Heart left ventricle (tissue), 16 donors: Measurements from ENCODE around the gene CDKN3. TPM values are rescaled to one million over a fixed set of nuclear protein-coding genes. Genes with fewer than 3 reads are reported as not detected.
"Not testable (repeated sequence)": the region's sequence is repeated elsewhere in the genome, so short reads cannot be mapped to it uniquely, and the experiment has no call there.

ENCODE experiments used
- ATAC-seq, 4 donors: fragments of 200-7000 bp; cut with Tn5 transposase; one replicate each; pipeline ENCODE4 v1.9.1; 2020 to 2022; ENCODE audit warnings: moderate library complexity in 4 of 4, mild to moderate bottlenecking in 3 of 4, moderate number of reproducible peaks in 1 of 4
- DNase-seq, 5 donors: peaks; one replicate each; pipeline ENCODE4 v3.0.0-alpha.2; 2020
- H3K27ac ChIP-seq, 12 donors: fragments of 200-600 bp; sonication (generic) in 4 of 12; one replicate each; pipeline versions ENCODE4 v1.5.0 to v1.8.0; 2016 to 2022; ENCODE audit warnings: mild to moderate bottlenecking in 2 of 12
- H3K27me3 ChIP-seq, 9 donors: fragments of 200-600 bp; sonication (generic) in 2 of 9; one replicate each; pipeline versions ENCODE4 v1.5.1 to v1.8.0; 2016 to 2022; ENCODE audit warnings: mild to moderate bottlenecking in 3 of 9
- H3K36me3 ChIP-seq, 9 donors: fragments of 200-600 bp; sonication (generic) in 2 of 9; one replicate each; pipeline versions ENCODE4 v1.5.0 to v1.8.0; 2018 to 2022; ENCODE audit warnings: mild to moderate bottlenecking in 2 of 9
- H3K4me1 ChIP-seq, 12 donors: fragments of 200-600 bp; sonication (generic) in 4 of 12; one replicate each; pipeline versions ENCODE4 v1.5.0 to v1.8.0; 2016 to 2022; ENCODE audit warnings: mild to moderate bottlenecking in 3 of 12
- H3K4me3 ChIP-seq, 12 donors: fragments of 200-600 bp; sonication (generic) in 4 of 12; one replicate each; pipeline versions ENCODE4 v1.5.0 to v1.8.0; 2017 to 2022; ENCODE audit warnings: mild to moderate bottlenecking in 9 of 12, moderate library complexity in 4 of 12
- H3K9me3 ChIP-seq, 12 donors: fragments of 200-600 bp; sonication (generic) in 4 of 12; one replicate each; pipeline versions ENCODE4 v1.5.0 to v1.8.0; 2016 to 2022; ENCODE audit warnings: mild to moderate bottlenecking in 1 of 12
- POLR2A ChIP-seq, 2 donors: fragments of 450-650 bp; IDR thresholded peaks; one replicate each; pipeline ENCODE4 v1.6.1; 2017; ENCODE audit warnings: antibody characterized with exemption in 2 of 2, mild to moderate bottlenecking in 2 of 2, moderate library complexity in 2 of 2
- WGBS, 4 donors: extraction: QIAGEN DNeasy Blood & Tissue Kit in 2 of 4; methylation state at CpG; one replicate each; pipeline versions ENCODE4 v1.1.5 to v1.1.7; 2013 to 2018; 5-methylcytosine and 5-hydroxymethylcytosine counted together
- intact Hi-C, 10 donors: fragments of 100-400 bp; cut with DNase I; formaldehyde crosslinking; loops; one replicate each; pipeline versions ENCODE4 v1.11.1 to v1.14.2; 2022
- polyA plus RNA-seq, 2 donors: library from polyadenylated mRNA; stranded (reverse); fragments of 200-250 nt; gene quantifications; one replicate each; pipeline ENCODE4 v1.2.3, GENCODE V29; 2013
- total RNA-seq, 9 donors: library from RNA; depleted of rRNA in 2 of 9; stranded (reverse); fragments of >200 nt in 2 of 9; fragmentation: NEBNext Ultra II Directional in 3 of 9; extraction: Animal tissue kit (Norgen Biotek cat#: 25700) in 3 of 9; gene quantifications; one replicate each; pipeline versions ENCODE4 v1.1.0 to v1.2.4, GENCODE V29; 2016 to 2023
- TF ChIP-seq, protein P1 (sequence below), 12 donors: fragments of 200-600 bp; sonication (generic) in 4 of 12; IDR thresholded peaks; one replicate each; pipeline versions ENCODE4 v1.5.0 to v1.8.0; 2018 to 2022; ENCODE audit warnings: antibody characterized with exemption in 12 of 12, mild to moderate bottlenecking in 5 of 12
- donor health status: ischemic (EF 13 %, LVEDD 7.1; RV severe dilation, severe dysfunction).
- donor health status: healthy with polysubstance abuse.
- donor health status: DM: no; HTN: yes; CAD: no.
- donor health status: DM: no; HTN: no; CAD: no.
- donor health status: ischemic (EF 25% LVEDD 6.9; RV normal size, moderate dysfunction).
- donor health status: ischemic (EF 25% LVEDD 5.7; RV mildly dilated, moderate dysfunction).
- donor health status: healthy.
- donor health status: DM: yes; HTN: yes; CAD: no.
- donor health status: ischemic (EF 35%, LVEDD 5.7; RV mildly dilated, moderate dysfunction).
- donor health status: nonischemic (EF 11% LVEDD 7.7; RV severe dilation, severe dysfunction).
- donor health status: DM: yes; HTN: yes; CAD: no.
- donor health status: PGD.
- donor health status: ischemic (EF 29% LVEDD 5.4; RV normal size, mild dysfunction).
- donor health status: nonischemic (EF 23%, LVEDD 6.1; RV moderate dilation, normal function).

Gene CDKN3
- total and polyA plus RNA-seq, 11 donors = 1.9 to 25.5 (median 4.4) TPM

DNA sequence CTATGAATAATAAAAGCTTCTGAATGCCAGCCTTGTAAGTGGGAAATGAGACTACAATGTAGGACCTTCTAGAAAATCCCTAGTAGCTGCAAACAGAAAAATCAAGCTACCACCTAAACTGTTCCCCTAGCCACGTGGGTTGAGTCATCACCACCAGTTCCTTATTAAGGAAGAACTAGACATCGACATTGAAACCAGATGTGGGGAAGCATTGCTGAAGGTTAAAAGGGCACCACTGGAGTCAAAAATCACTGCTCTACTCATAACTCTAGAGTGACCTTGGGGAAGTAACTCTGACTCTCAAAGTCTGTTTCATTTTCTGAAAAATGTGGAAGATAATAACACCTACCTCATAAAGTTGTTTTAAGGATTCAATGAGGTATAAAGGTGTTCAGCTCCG is 53.7 kb downstream of the CDKN3 start:
- 67 to 76% (median 68%) methylated on average over 3 of the region's 3 CpGs for WGBS, 4 donors
- TF ChIP-seq, protein P1, sequence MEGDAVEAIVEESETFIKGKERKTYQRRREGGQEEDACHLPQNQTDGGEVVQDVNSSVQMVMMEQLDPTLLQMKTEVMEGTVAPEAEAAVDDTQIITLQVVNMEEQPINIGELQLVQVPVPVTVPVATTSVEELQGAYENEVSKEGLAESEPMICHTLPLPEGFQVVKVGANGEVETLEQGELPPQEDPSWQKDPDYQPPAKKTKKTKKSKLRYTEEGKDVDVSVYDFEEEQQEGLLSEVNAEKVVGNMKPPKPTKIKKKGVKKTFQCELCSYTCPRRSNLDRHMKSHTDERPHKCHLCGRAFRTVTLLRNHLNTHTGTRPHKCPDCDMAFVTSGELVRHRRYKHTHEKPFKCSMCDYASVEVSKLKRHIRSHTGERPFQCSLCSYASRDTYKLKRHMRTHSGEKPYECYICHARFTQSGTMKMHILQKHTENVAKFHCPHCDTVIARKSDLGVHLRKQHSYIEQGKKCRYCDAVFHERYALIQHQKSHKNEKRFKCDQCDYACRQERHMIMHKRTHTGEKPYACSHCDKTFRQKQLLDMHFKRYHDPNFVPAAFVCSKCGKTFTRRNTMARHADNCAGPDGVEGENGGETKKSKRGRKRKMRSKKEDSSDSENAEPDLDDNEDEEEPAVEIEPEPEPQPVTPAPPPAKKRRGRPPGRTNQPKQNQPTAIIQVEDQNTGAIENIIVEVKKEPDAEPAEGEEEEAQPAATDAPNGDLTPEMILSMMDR (IDR thresholded peaks at IDR 0.05) = no peak
- no peak for TF ChIP-seq POLR2A (IDR thresholded peaks at IDR 0.05)
- peaks cover 0 to 39% (median 0%) of the 10 kb centered on the region in 12 donors for H3K4me1 ChIP-seq
- H3K4me3 ChIP-seq = no peak overlapping the region
- ATAC-seq (peak in 1 of 4 donors; percentile 20), DNase-seq (no peak)
- no peaks in the 10 kb centered on the region for H3K27me3 ChIP-seq
- no peaks in the 10 kb centered on the region for H3K9me3 ChIP-seq
- no peaks in the 10 kb centered on the region for H3K36me3 ChIP-seq
- peak overlapping the region in 1 of 12 donors; percentile 54 for H3K27ac ChIP-seq
- intact Hi-C loops = no loop called here

DNA sequence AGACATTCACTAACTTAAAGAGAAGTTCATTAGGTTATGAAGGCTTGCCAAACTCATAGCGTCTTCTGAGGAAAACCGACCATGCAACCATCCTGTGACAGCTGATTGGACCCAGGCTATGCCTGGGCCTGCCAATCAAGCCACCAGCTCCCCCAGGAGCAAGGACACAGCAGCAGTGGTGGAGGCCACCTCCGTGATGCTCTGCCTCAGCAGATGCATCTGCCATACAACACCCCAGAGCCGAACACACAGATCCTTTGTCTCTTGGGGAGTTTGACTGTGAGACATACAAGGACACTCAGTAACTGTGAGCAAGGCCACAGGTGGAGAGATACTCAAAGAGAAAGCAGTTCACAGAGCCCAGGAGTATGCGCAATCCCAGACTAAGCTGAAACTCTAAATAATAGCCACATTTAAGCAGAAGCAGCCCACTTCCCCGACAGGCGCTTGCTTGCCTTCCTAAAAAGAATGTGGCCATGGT is 54.4 kb downstream of the CDKN3 start:
- intact Hi-C loops = no loop called here
- H3K27me3 ChIP-seq = no peaks in the 10 kb centered on the region
- H3K4me3 ChIP-seq = no peak overlapping the region
- WGBS, 4 donors = 83 to 90% (median 87%) methylated on average over 5 to 7 of the region's 7 CpGs
- DNase-seq (no peak), ATAC-seq (no peak)
- H3K36me3 ChIP-seq = no peaks in the 10 kb centered on the region
- H3K27ac ChIP-seq = peak overlapping the region in 1 of 12 donors; percentile 54
- TF ChIP-seq, protein P1 (IDR thresholded peaks at IDR 0.05) = no peak
- TF ChIP-seq POLR2A (IDR thresholded peaks at IDR 0.05) = no peak
- H3K9me3 ChIP-seq = no peaks in the 10 kb centered on the region
- peaks cover 0 to 32% (median 0%) of the 10 kb centered on the region in 12 donors for H3K4me1 ChIP-seq

- H3K9me3 ChIP-seq = no peaks in the 10 kb centered on the region
- no peak overlapping the region for H3K4me3 ChIP-seq
- TF ChIP-seq POLR2A (IDR thresholded peaks at IDR 0.05) = no peak
- TF ChIP-seq, protein P1 (IDR thresholded peaks at IDR 0.05) = no peak
- no peaks in the 10 kb centered on the region for H3K27me3 ChIP-seq
- peaks cover 0 to 24% (median 0%) of the 10 kb centered on the region in 12 donors for H3K4me1 ChIP-seq
- WGBS, 4 donors = 87 to 90% (median 88%) methylated on average over 3 of the region's 3 CpGs
- intact Hi-C loops = no loop called here
- no peaks in the 10 kb centered on the region for H3K36me3 ChIP-seq
- H3K27ac ChIP-seq = no peak overlapping the region
- ATAC-seq (no peak), DNase-seq (no peak)
Observed at GRCh38 chr14:54451961-54452360, 55.2 kb downstream of the CDKN3 start.

GRCh38 chr14:54453252-54453651 is 56.4 kb downstream of the CDKN3 start:
- no peaks in the 10 kb centered on the region for H3K9me3 ChIP-seq
- DNase-seq (no peak), ATAC-seq (no peak)
- WGBS, 4 donors = 94 to 99% (median 98%) methylated on average over 3 of the region's 3 CpGs
- no peaks in the 10 kb centered on the region for H3K36me3 ChIP-seq
- intact Hi-C loops = no loop called here
- H3K27me3 ChIP-seq = no peaks in the 10 kb centered on the region
- H3K4me1 ChIP-seq = peaks cover 0 to 18% (median 0%) of the 10 kb centered on the region in 12 donors
- no peak overlapping the region for H3K27ac ChIP-seq
- no peak overlapping the region for H3K4me3 ChIP-seq
- TF ChIP-seq POLR2A (IDR thresholded peaks at IDR 0.05) = no peak
- TF ChIP-seq, protein P1 (IDR thresholded peaks at IDR 0.05) = no peak

DNA sequence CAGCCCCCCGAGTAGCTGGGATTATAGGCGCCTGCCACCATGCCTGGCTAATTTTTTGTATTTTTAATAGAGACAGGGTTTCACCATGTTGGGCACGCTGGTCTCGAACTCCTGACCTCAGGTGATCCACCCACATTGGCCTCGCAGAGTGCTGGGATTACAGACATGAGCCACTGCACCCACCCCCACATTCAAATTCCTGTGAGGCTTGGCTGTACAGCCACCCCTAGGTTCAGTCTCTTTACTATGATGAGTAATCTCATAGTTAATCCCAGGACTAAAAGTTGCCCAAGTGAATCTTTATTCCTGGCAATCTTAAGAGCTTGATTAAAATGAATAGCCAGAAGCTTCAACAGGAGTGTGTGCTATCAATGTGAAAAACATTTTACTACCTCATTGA is 57.2 kb downstream of the CDKN3 start:
- H3K27me3 ChIP-seq, H3K9me3 ChIP-seq, H3K27ac ChIP-seq, H3K4me3 ChIP-seq, DNase-seq, H3K36me3 ChIP-seq, intact Hi-C loops, ATAC-seq: not testable (repeated sequence)
- peaks cover 0 to 18% (median 0%) of the 10 kb centered on the region in 12 donors for H3K4me1 ChIP-seq
- WGBS, 4 donors = 89 to 94% (median 92%) methylated on average over 5 of the region's 5 CpGs
